GM13977 (cell line): ENCODE data around the gene S1PR2.
"Not testable (repeated sequence)": the region's sequence is repeated elsewhere in the genome, so short reads cannot be mapped to it uniquely, and the experiment has no call there.

ENCODE experiments used
- DNase-seq: peaks from one replicate; pipeline ENCODE4 v3.0.0; 2012; ENCODE audit warnings: low spot score
- in situ Hi-C: fragments of 300-500 bp; cut with MboI; formaldehyde crosslinking; loops from one replicate; pipeline ENCODE4 v1.12.0; 2022; ENCODE audit warnings: low sequenced_read_pairs, low pct_unique_long_range_greater_than_20kb, mixed read lengths, inconsistent platforms; ENCODE audit not compliant: unreplicated experiment
- TF ChIP-seq, protein P1 (sequence below): IDR thresholded peaks from 2 replicates; pipeline ENCODE4 v1.5.1; 2012; ENCODE audit warnings: mild to moderate bottlenecking, control low read depth; ENCODE audit not compliant: insufficient read depth; ENCODE audit errors: extremely low read depth, missing control alignments

The S1PR2 gene

DNA sequence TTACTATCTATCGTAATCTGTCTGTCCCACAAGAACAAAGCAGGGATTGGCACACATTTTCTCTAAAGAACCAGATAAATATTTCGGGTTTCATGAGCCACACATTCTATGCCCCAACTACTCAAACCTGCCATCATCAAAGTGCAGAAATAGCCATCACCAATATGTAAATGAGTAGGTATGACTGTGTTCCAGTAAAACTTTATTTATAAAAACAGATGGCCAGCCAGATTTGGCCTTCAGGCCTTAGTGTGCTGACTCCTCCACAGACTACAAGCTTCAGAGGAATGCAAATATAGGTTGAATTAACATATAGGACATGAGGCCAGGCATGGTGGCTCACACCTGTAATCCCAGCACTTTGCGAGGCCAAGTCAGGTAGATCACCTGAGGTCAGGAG, 27.4 kb downstream of the S1PR2 start:
- no peak for DNase-seq
- in situ Hi-C loops, result no loop called here
- TF ChIP-seq, protein P1, sequence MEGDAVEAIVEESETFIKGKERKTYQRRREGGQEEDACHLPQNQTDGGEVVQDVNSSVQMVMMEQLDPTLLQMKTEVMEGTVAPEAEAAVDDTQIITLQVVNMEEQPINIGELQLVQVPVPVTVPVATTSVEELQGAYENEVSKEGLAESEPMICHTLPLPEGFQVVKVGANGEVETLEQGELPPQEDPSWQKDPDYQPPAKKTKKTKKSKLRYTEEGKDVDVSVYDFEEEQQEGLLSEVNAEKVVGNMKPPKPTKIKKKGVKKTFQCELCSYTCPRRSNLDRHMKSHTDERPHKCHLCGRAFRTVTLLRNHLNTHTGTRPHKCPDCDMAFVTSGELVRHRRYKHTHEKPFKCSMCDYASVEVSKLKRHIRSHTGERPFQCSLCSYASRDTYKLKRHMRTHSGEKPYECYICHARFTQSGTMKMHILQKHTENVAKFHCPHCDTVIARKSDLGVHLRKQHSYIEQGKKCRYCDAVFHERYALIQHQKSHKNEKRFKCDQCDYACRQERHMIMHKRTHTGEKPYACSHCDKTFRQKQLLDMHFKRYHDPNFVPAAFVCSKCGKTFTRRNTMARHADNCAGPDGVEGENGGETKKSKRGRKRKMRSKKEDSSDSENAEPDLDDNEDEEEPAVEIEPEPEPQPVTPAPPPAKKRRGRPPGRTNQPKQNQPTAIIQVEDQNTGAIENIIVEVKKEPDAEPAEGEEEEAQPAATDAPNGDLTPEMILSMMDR, result no peak

DNA sequence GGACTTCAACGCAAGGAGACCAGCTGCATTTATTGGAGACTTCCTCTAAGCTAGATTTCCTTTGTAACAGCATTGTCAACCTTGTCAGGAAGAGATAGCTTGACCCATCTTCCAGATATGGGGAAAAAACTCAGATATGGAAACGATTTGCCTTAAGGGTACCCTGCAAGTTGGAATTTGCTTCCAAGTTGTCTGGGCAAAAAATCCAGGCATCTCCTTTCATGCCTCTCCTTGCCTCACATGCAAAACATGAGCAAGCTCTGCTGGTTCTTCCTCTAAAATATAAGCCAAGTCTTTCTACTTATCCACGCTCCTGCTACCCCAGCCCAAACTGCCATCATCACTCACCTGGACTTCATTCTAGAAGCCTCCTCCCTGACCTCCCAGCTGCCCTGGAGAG, 30.0 kb downstream of the S1PR2 start:
- DNase-seq, result no peak
- TF ChIP-seq, protein P1, result no peak
- in situ Hi-C loops, result no loop called here

DNA sequence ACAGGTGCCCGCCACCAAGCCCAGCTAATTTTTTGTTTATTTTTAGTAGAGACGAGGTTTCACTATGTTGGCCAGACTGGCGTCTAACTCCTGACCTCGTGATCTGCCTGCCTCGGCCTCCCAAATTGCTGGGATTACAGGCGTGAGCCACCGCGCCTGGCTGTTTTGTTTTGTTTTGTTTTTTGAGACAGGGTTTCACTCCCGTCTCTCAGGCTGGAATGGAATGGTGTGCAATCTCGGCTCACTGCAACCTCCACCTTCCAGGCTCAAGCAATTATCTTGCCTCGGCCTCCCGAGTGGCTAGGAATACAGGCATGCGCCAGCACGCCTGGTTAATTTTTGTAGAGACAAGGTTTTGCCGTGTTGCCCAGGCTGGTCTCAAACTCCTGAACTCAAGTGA, 31.0 kb downstream of the S1PR2 start:
- in situ Hi-C loops, DNase-seq: not testable (repeated sequence)

DNA sequence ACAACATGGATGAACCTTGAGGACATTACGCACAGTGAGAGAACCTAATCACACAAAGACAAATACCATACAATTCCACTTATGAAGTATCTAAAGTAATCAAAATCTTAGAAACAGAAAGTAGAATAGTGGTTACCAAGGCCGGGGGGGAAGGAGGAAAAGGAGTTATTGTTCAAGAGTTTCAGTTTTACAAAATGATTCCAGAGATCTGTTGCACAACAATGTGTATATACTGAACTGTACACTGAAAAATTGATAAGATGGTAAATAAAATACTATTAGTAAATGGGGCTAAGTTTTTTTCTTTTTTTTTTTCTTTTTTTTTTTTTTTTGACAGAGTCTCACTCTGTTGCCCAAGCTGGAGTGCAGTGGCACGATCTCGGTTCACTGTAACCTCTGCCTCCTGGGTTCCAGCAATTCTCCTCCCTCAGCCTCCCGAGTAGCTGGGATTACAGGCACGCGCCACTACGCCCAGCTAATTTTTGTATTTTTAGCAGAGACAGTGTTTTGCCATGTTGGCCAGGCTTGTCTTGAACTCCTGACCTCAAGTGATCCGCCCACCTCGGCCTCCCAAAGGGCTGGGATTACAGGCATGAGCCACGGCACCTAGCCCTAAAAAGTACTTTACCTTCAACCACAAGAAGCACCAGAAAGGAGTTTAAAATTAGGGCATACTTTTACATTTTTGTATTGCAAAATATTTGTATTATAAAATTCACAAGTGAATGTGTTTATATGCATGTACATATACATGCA, 32.1 kb downstream of the S1PR2 start:
- in situ Hi-C loops, DNase-seq: not testable (repeated sequence)

DNA sequence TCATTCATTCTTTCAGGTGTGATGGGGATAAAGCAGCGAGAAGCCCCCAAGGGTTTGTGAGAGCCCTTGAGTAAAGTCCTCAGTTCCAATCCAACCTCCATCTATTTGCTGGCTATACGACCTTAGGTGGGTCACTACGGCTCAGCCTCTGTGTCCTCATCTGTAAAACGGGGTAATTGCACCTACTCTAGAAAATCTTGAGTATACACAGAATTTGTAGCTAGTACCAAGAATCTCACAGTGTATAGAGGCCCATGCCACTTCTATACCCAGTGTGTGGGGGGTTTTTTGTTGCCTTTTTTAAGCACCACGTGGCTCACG, 36.0 kb downstream of the S1PR2 start:
- in situ Hi-C loops, result no loop called here
- TF ChIP-seq, protein P1, result no peak
- DNase-seq, result no peak

DNA sequence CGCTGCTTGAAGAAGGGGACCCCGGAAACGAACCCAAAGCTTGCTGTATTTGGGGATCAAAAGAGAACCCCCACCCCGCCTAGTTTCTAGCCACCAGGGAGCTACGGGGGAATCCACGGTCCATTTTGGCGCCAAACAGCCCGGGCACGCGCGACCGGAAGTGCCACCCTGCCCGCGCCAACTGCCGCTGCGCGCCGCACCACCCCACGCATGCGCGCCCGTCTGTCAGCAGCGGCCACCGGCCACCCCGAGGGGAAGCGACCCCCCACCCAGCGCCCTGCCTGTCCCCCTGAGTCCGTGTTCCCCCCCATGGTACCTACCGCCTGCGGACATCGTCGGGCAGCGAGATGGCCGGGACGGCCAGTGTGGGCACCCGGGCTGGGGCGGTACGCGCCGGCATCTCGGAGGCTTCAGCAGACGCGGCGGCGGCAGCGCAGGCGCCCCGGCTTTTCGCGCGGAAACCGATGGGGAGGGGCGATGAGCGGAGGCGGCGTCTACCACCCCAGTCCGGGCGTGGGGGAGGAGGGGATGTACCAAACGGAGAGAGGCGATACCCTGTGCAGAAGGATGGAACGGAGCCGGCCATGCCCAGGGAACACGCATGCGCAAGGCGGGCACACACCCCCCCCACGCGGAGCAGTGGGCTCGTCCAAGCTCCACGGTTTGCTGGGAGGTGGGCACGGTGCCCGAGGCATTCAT, 36.5 kb downstream of the S1PR2 start, which contains the start of gene DNMT1:
Gene DNMT1 (minus strand): TSS at position 454 of the 699 bp plus-strand sequence. CDS start 54 bp downstream, at position 400.
- TF ChIP-seq, protein P1, result no peak
- peak; percentile 99 for DNase-seq
- in situ Hi-C loops, result no loop called here

DNA sequence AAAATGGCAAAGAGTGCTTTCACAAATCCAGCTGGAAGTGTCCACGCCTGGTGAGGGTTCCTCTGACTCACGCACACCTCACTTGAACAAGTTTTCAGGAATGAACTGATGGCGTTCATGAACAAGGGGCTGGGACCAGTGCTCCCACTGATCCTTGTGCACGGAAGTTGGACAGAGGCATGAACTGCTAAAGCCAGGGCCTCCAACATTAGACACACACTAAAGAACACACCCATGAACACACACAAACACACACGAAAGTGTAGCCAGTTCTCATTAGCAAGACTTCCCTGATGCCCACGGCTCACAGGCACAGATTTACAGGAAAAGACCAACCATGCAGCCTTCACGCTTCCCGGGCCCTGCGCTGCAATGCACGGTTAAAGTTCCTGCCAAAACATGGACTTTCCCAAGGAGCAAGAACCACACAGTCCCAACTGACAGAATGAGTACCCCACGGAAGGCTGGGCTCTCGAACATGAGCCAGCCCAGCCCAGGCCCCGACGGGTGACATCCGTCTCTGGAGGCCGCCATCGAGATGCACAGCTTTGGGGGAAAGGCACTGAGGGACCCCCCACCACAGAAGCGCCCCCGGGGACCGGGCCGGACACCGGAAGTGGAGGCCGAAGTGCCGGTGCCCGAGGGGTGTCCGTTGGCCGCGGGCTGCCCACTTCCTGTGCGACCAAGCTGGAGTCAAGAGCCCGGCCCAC, 37.2 kb downstream of the S1PR2 start:
- in situ Hi-C loops, result no loop called here
- TF ChIP-seq, protein P1, result no peak
- no peak for DNase-seq
